IMR-90 (cell line): ENCODE data around the gene PCDH19. TPM values are rescaled to one million over a fixed set of nuclear protein-coding genes. Genes with fewer than 3 reads are reported as not detected.

Source experiments
- ATAC-seq: fragments of 200-7000 bp; cut with Tn5 transposase; 2 replicates; pipeline ENCODE4 v1.9.1; 2020; ENCODE audit warnings: low read depth, mild to moderate bottlenecking, moderate library complexity
- BruUV-seq: library from RNA; stranded (reverse); fragments of 400-500 nt; replicated peaks from 2 replicates; lab custom pipeline; 2021; lab: Mats Ljungman, UMichigan
- CTCF ChIA-PET: fragments of 300-600 bp; formaldehyde crosslinking; extraction: SDS; loops from one replicate; lab custom pipeline; 2021; ENCODE audit warnings: antibody characterized with exemption; lab: Yijun Ruan, JAX
- POLR2A ChIA-PET: fragments of 300-600 bp; sonication (Branson Sonifier 250); formaldehyde crosslinking; loops from one replicate; lab custom pipeline; 2022; ENCODE audit warnings: antibody characterized with exemption; ENCODE audit not compliant: unreplicated experiment; lab: Charles Lee
- DNase-seq: peaks from one replicate; pipeline ENCODE4 v3.0.0; 2013
- H2AFZ ChIP-seq: replicated peaks from 2 replicates; pipeline ENCODE3; 2013; ENCODE audit warnings: low read length, mild to moderate bottlenecking; ENCODE audit not compliant: poor library complexity
- H2AK5ac ChIP-seq: 2 replicates; pipeline ENCODE4 v1.6.1; 2013; ENCODE audit warnings: low read depth, low read length, inconsistent platforms
- H2AK9ac ChIP-seq: replicated peaks from 2 replicates; pipeline ENCODE3; 2013; ENCODE audit warnings: mild to moderate bottlenecking, low read depth, low read length, moderate library complexity; ENCODE audit not compliant: poor library complexity
- H2BK120ac ChIP-seq: 2 replicates; pipeline ENCODE4 v1.6.1; 2013; ENCODE audit warnings: low read depth, low read length, inconsistent platforms
- H2BK15ac ChIP-seq: 3 replicates; pipeline ENCODE4 v1.6.1; 2013; ENCODE audit warnings: low read depth, low read length, inconsistent platforms
- H2BK20ac ChIP-seq: 2 replicates; pipeline ENCODE4 v1.6.1; 2013; ENCODE audit warnings: low read depth, mild to moderate bottlenecking, inconsistent platforms, low read length, moderate library complexity
- H2BK5ac ChIP-seq: 2 replicates; pipeline ENCODE4 v1.6.1; 2013; ENCODE audit warnings: mild to moderate bottlenecking, low read depth, low read length, inconsistent platforms; ENCODE audit not compliant: poor library complexity, severe bottlenecking
- H3K14ac ChIP-seq: replicated peaks from 2 replicates; pipeline ENCODE4 v1.6.1; 2013; ENCODE audit warnings: low read depth, low read length, inconsistent platforms
- H3K18ac ChIP-seq: 2 replicates; pipeline ENCODE4 v1.6.1; 2013; ENCODE audit warnings: low read depth, low read length, control low read depth
- H3K23ac ChIP-seq: 2 replicates; pipeline ENCODE4 v1.6.1; 2013; ENCODE audit warnings: low read depth, low read length, inconsistent platforms
- H3K27ac ChIP-seq: 2 replicates; pipeline ENCODE4 v1.5.1; 2013; ENCODE audit warnings: mild to moderate bottlenecking, control low read depth, low read length; ENCODE audit not compliant: insufficient read depth
- H3K27me3 ChIP-seq: 2 replicates; pipeline ENCODE4 v1.6.1; 2013; ENCODE audit warnings: low read length; ENCODE audit not compliant: control insufficient read depth, insufficient read depth
- H3K36me3 ChIP-seq: 2 replicates; pipeline ENCODE4 v1.6.1; 2013; ENCODE audit warnings: low read length, mixed read lengths; ENCODE audit not compliant: control insufficient read depth, insufficient read depth
- H3K4ac ChIP-seq: 2 replicates; pipeline ENCODE4 v1.6.1; 2013; ENCODE audit warnings: low read depth, low read length, inconsistent platforms
- H3K4me1 ChIP-seq: 2 replicates; pipeline ENCODE4 v1.6.1; 2013; ENCODE audit warnings: low read length, mixed read lengths; ENCODE audit not compliant: control insufficient read depth, insufficient read depth
- H3K4me2 ChIP-seq: 2 replicates; pipeline ENCODE4 v1.6.1; 2013; ENCODE audit warnings: low read depth, mild to moderate bottlenecking, control low read depth, low read length, moderate library complexity
- H3K4me3 ChIP-seq: 2 replicates; pipeline ENCODE4 v1.5.1; 2013; ENCODE audit warnings: low read depth, mild to moderate bottlenecking, control low read depth, low read length, moderate library complexity; ENCODE audit not compliant: insufficient read depth
- H3K56ac ChIP-seq: 2 replicates; pipeline ENCODE4 v1.6.1; 2013; ENCODE audit warnings: low read length, inconsistent platforms; ENCODE audit not compliant: insufficient read depth; ENCODE audit errors: extremely low read depth
- H3K79me1 ChIP-seq, 2 experiments: 2 replicates each; pipeline ENCODE4 v1.6.1; 2013; ENCODE audit warnings: low read length in 2 of 2, inconsistent platforms in 1 of 2, low read depth in 1 of 2
- H3K9ac ChIP-seq: 2 replicates; pipeline ENCODE4 v1.6.1; 2013; ENCODE audit warnings: low read depth, low read length, control low read depth
- H3K9me1 ChIP-seq: 2 replicates; pipeline ENCODE4 v1.6.1; 2013; ENCODE audit warnings: low read length, inconsistent platforms; ENCODE audit not compliant: insufficient read depth
- H3K9me3 ChIP-seq: 2 replicates; pipeline ENCODE4 v1.6.1; 2013; ENCODE audit warnings: low read length; ENCODE audit not compliant: control insufficient read depth, insufficient read depth
- H4K20me1 ChIP-seq: 2 replicates; pipeline ENCODE4 v1.6.1; 2013; ENCODE audit warnings: low read length, inconsistent platforms; ENCODE audit not compliant: insufficient read depth
- H4K5ac ChIP-seq: 2 replicates; pipeline ENCODE4 v1.6.1; 2013; ENCODE audit warnings: mild to moderate bottlenecking, low read depth, low read length, control low read depth
- H4K8ac ChIP-seq, 2 experiments: 2 replicates each; pipeline ENCODE4 v1.6.1; 2013; ENCODE audit warnings: low read depth in 2 of 2, low read length in 2 of 2, control low read depth in 1 of 2, inconsistent platforms in 1 of 2
- H4K91ac ChIP-seq: 2 replicates; pipeline ENCODE4 v1.6.1; 2013; ENCODE audit warnings: low read depth, low read length, inconsistent platforms; ENCODE audit not compliant: insufficient read depth
- CTCF ChIP-seq: conservative IDR thresholded peaks from 2 replicates; pipeline ENCODE4 v1.5.1; 2012; ENCODE audit warnings: mild to moderate bottlenecking, low read depth, low read length, improper control_type of control experiment
- MAFK ChIP-seq: IDR thresholded peaks from 2 replicates; pipeline ENCODE4 v1.6.1; 2012; ENCODE audit warnings: low read depth, low read length, improper control_type of control experiment
- MXI1 ChIP-seq: IDR thresholded peaks from 2 replicates; pipeline ENCODE4 v1.6.1; 2012; ENCODE audit warnings: low read depth, mild to moderate bottlenecking, low read length, moderate library complexity, borderline replicate concordance
- NFE2L2 ChIP-seq: fragments of 150-350 bp; IDR thresholded peaks from 2 replicates; pipeline ENCODE4 v1.6.1; 2016; ENCODE audit warnings: low read depth, mild to moderate bottlenecking, low read length
- RCOR1 ChIP-seq: IDR thresholded peaks from 2 replicates; pipeline ENCODE4 v1.6.1; 2012; ENCODE audit warnings: mild to moderate bottlenecking, low read length, improper control_type of control experiment; ENCODE audit not compliant: insufficient replicate concordance
- RFX5 ChIP-seq: IDR thresholded peaks from 2 replicates; pipeline ENCODE4 v1.8.0; 2012; ENCODE audit warnings: low read depth, mild to moderate bottlenecking, low read length, moderate library complexity
- WGBS, 2 experiments: methylation state at CpG; one replicate each; pipeline versions ENCODE4 v1.1.5 to v1.1.7; 2013; ENCODE audit warnings: missing lambda C conversion rate in 2 of 2; ENCODE audit not compliant: insufficient read length in 1 of 2; ENCODE audit errors: extremely low coverage in 2 of 2; 5-methylcytosine and 5-hydroxymethylcytosine counted together
- dilution Hi-C: fragments of 300-500 bp; cut with HindIII; formaldehyde crosslinking; loops from one replicate; pipeline ENCODE4 v1.14.3; 2018; ENCODE audit warnings: low sequenced_read_pairs; ENCODE audit not compliant: unreplicated experiment
- in situ Hi-C: fragments of 300-500 bp; cut with MboI; formaldehyde crosslinking; loops from 3 replicates; pipeline ENCODE4 v1.14.3; 2019; ENCODE audit warnings: low sequenced_read_pairs, inconsistent platforms, mixed read lengths
- intact Hi-C: fragments of 100-400 bp; cut with micrococcal nuclease; formaldehyde crosslinking; loops from 2 replicates; pipeline ENCODE4 v1.10.0; 2022
- polyA plus RNA-seq, 3 experiments: library from polyadenylated mRNA; depleted of rRNA; stranded (reverse); fragments of >200 nt; gene quantifications; 2 replicates each; pipeline ENCODE4 v1.2.3, GENCODE V29; 2012; ENCODE audit warnings: low replicate concordance in 1 of 3
- total RNA-seq: library from RNA; depleted of rRNA; stranded (reverse); fragments of >200 nt; gene quantifications from 2 replicates; pipeline ENCODE4 v1.2.3, GENCODE V29; 2012

Gene PCDH19
- total and polyA plus RNA-seq, 2 of the 4 experiments (the other 2 are of a cell fraction) = not detected

DNA sequence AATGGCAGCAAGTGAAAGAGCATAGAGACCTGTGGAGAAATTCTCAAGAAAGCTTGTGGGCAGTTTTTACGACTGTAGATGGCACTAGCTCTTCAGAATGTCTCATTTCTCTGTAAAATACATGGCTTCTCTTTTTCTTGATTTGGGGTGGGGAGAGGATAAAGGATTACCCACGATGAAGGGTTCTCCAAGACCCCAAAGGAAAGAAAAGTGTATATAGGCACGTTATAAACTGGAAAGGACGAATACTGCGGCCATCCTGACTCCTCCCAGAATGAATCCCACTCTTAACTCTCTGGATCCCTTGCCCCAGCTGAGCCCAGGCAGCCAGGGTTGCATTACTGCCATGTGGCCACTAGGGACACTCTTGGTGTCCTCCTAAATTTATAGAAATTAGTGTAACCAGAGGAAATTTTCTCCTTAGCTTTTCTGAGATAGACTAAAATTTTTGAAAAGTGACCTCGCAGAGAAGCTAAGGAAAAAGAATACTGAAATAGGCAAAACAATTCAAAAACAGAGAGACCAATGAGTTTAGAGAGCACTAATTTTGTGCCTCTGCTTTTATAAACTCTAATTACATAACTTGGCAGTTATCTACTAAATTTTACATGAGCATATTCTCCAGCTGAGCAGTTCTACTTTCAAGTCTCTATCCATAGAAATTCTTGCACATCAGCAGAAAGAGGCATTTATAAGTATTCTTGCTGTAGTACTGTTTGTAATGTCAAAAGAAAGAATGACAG, 37.8 kb upstream of the PCDH19 start:
- Histone ChIP-seq H4K8ac (no peak overlapping the region), H3K9me3 (no peaks in the 10 kb centered on the region), H3K79me1 (no peaks in the 10 kb centered on the region), H2AK5ac (no peak overlapping the region), H3K23ac (no peak overlapping the region), H3K27ac (no peak overlapping the region), H3K4me2 (no peak overlapping the region), H2BK120ac (no peak overlapping the region), H2AK9ac (no peak overlapping the region), H3K4ac (no peak overlapping the region), H2BK5ac (no peak overlapping the region), H3K14ac (no peak overlapping the region), H2BK20ac (no peak overlapping the region), H3K4me3 (no peak overlapping the region), H4K91ac (no peak overlapping the region), H3K36me3 (no peaks in the 10 kb centered on the region), H3K56ac (no peak overlapping the region), H4K20me1 (no peaks in the 10 kb centered on the region), H4K5ac (no peak overlapping the region), H2BK15ac (no peak overlapping the region), H3K18ac (no peak overlapping the region), H3K27me3 (no peaks in the 10 kb centered on the region; the same call in 1 of the 2 replicates), H3K9me1 (no peaks in the 10 kb centered on the region), H3K9ac (no peak overlapping the region), H2AFZ (no peak overlapping the region), H3K4me1 (no peaks in the 10 kb centered on the region)
- no CpG with 5 or more reads among the region's 6 CpGs for WGBS, 2 experiments
- intact Hi-C loops = no loop called here
- peak; percentile 89 for ATAC-seq
- POLR2A ChIA-PET = no interaction called here
- CTCF ChIA-PET = interaction anchor here (0.5 to 2.1 kb wide), 6 partner anchors 8 to 910 kb away, joined by 3 to 6 read pairs (median 4); no protein-coding TSS in a partner anchor
- TF ChIP-seq RCOR1 = no peak
- TF ChIP-seq MAFK = no peak
- no peak for TF ChIP-seq RFX5
- TF ChIP-seq NFE2L2 = no peak
- TF ChIP-seq MXI1 = no peak
- peak; percentile 56 for TF ChIP-seq CTCF
- dilution Hi-C loops = no loop called here
- no TSS peak for BruUV-seq
- DNase-seq = peak; percentile 1
- in situ Hi-C loops = no loop called here
